ENCODE data around the gene ACTG2.
"Not testable (repeated sequence)": the region's sequence is repeated elsewhere in the genome, so short reads cannot be mapped to it uniquely, and the experiment has no call there.

Gene ACTG2

DNA sequence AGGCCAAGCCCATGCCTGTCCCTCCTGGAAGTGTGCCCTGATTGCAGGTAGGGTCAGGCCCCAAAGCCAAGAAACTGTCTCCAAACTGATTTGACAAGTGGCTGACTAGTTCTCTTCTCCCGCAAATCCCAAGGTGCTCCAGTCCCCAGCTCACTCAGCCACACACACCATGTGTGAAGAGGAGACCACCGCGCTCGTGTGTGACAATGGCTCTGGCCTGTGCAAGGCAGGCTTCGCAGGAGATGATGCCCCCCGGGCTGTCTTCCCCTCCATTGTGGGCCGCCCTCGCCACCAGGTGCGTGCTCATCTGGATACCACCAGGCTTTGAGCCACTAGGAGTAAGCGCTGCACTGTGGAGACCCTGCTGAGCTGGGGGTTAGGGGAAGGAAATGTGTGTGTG lies 8.3 kb downstream of the ACTG2 start:
- Mint-ChIP-seq H3K4me3 (no peak overlapping the region), H3K4me1 (ENCODE audit: low read depth) (peaks cover 19% of the 10 kb centered on the region), H3K9me3 (ENCODE audit: low read depth) (no peaks in the 10 kb centered on the region), H3K27me3 (no peaks in the 10 kb centered on the region), H3K36me3 (no peaks in the 10 kb centered on the region), H3K27ac (no peak overlapping the region)

DNA sequence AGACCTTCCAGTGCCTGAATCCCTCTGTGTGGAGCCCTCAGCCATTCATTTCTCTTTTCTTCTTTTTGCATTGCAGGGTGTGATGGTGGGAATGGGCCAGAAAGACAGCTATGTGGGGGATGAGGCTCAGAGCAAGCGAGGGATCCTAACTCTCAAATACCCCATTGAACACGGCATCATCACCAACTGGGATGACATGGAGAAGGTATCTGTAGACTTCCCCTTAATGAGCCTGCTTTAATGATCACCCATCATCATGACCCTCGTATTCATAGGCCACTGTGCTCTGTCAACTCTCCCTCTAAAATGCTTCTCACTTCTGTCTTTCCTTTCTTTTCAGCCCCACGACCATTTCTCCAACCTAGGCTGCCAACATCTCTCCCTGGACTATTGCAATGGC lies 9.5 kb downstream of the ACTG2 start:
- Mint-ChIP-seq H3K4me3 (no peak overlapping the region), H3K36me3 (no peaks in the 10 kb centered on the region), H3K27ac (no peak overlapping the region), H3K4me1 (ENCODE audit: low read depth) (peaks cover 8% of the 10 kb centered on the region), H3K9me3 (ENCODE audit: low read depth) (no peaks in the 10 kb centered on the region), H3K27me3 (no peaks in the 10 kb centered on the region)

DNA sequence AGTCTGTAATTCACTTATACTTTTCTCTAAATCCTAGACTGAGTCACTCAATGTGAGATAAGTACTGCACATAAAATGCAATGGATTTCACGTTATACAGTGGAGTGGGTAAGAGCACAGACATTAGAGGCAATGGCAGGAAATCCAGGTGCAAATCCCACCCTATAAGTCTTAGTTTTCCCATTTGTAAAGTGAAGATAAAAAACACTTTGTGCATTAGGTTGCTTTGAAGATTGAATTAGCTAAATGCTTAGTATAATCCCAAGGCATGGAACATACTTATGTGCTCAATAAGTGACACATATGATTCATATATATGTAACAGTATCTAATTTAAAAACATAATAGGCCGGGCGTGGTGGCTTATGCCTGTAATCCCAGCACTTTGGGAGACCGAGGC lies 10.5 kb downstream of the ACTG2 start:
- H3K9me3 Mint-ChIP-seq (ENCODE audit: low read depth): no peaks in the 10 kb centered on the region
- H3K4me3 Mint-ChIP-seq: no peak overlapping the region
- H3K27ac Mint-ChIP-seq: no peak overlapping the region
- H3K4me1 Mint-ChIP-seq (ENCODE audit: low read depth): peaks cover 7% of the 10 kb centered on the region
- no peaks in the 10 kb centered on the region for H3K36me3 Mint-ChIP-seq
- no peaks in the 10 kb centered on the region for H3K27me3 Mint-ChIP-seq

DNA sequence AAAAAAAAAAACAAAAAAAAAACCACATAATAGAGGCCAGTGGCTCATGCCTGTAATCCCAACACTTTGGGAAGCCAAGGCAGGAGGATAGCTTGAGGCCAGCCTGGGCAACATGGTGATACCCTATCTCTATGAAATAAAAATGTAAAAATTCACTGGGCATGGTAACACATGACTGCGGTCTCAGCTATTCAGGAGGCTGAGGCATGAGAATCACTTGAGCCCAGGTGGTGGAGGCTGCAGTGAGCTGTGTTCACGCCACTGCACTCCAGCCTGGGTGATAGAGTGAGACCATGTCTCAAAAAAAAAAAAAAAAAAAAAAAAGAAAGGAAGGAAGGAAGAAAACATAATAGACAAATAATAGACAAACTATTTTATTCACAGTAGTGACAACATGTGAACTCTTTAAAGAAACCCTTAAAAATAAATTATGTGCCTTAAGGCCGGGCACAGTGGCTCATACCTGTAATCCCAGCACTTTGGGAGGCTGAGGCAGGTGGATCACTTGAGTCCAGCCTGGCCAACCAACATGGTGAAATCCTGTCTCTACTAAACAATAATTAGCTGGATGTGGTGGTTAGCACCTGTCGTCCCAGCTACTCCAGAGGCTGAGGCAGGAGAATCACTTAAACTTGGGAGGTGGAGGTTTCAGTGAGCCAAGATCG lies 11.3 kb downstream of the ACTG2 start:
- peaks cover 10% of the 10 kb centered on the region for H3K4me1 Mint-ChIP-seq (ENCODE audit: low read depth)
- H3K9me3 Mint-ChIP-seq (ENCODE audit: low read depth); H3K27me3 Mint-ChIP-seq; H3K4me3 Mint-ChIP-seq; H3K27ac Mint-ChIP-seq; H3K36me3 Mint-ChIP-seq: not testable (repeated sequence)

DNA sequence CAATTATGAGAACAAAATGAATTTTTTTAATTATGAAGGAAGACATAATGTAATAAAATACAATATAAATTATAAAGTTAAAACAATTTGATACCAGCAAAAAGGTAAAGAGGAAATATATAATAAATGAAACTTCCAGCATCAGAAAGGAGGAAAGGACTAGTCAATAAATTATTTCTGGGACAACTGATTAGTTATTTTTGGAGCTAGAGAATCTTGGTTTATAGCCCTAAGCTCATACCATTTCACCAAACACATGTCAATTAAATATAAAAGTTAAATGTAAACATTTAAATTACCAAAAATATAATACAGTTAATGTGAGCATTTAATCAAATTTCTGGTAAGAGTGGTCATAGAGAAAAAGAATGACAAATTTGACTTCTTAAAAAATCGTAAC lies 12.1 kb downstream of the ACTG2 start:
- Mint-ChIP-seq H3K4me3 (no peak overlapping the region), H3K9me3 (ENCODE audit: low read depth) (no peaks in the 10 kb centered on the region), H3K27ac (no peak overlapping the region), H3K4me1 (ENCODE audit: low read depth) (peaks cover 10% of the 10 kb centered on the region), H3K36me3 (no peaks in the 10 kb centered on the region), H3K27me3 (no peaks in the 10 kb centered on the region)

DNA sequence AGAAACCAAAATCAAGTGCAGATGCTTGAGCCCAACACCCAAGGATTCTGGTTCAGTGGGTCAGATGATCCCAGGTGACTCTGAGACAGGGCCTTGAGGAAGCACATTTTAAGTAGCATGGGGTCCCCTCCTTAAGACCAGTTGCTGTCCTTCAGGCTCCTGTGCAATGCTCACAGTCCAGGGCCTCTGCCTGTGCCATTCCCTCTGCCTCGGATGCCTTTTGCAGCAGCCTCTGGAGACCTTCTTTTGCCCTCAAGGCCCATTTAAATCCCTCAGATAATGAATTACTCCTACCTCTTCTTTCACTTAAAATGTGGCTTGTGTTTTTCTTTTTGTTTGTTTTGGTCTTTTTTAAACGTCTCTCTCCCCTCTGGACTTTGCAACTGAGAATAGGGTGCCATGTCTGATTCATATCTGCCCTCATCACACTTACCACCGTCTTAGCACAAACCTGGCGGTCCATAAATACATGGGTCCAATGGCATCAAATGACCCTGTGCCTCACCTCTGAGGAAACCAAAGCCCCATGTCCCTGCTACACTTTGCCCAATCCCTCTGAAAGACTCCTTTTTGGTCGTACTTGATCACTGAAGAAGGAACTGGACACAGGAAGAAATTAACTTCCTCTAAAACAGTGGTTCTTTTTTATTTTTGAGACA lies 14.2 kb downstream of the ACTG2 start:
- H3K4me3 Mint-ChIP-seq: no peak overlapping the region
- no peaks in the 10 kb centered on the region for H3K36me3 Mint-ChIP-seq
- no peak overlapping the region for H3K27ac Mint-ChIP-seq

DNA sequence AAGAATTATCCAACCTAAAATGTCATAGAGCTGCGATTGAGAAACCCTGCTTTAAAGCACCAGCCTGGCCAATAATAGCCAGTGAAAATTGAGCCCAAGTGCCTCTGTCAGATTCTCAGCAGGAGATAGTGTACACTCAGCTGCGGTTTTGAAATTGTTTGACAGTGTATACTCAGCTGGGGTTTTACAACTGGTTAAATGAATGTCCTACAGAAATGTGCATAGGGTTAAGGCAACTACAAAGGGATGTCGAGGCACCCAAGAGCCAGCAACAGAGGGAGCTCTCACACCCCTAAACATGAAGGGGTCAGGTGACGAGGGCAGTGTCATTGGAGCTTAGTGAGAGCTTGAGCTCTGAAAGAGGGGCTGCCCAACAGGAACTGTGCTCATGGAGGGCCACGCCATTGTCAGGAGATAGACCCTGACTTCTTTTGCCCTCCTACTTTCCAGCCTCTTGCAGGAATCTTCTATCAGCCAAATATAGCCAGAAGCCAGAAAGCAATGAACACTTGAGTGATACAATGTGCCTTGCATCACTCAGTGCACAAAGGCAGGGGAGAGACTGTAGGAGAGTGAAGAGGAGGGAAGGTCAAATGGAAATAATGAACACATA lies 15.1 kb downstream of the ACTG2 start:
- Mint-ChIP-seq H3K27me3 (no peaks in the 10 kb centered on the region), H3K27ac (no peak overlapping the region), H3K9me3 (ENCODE audit: low read depth) (no peaks in the 10 kb centered on the region), H3K4me3 (no peak overlapping the region), H3K4me1 (ENCODE audit: low read depth) (peaks cover 9% of the 10 kb centered on the region), H3K36me3 (no peaks in the 10 kb centered on the region)

More for the DNA sequence above, 14.2 kb downstream of the ACTG2 start:
- peaks cover 10% of the 10 kb centered on the region for H3K4me1 Mint-ChIP-seq (ENCODE audit: low read depth)
- H3K9me3 Mint-ChIP-seq (ENCODE audit: low read depth): no peaks in the 10 kb centered on the region
- no peaks in the 10 kb centered on the region for H3K27me3 Mint-ChIP-seq

DNA sequence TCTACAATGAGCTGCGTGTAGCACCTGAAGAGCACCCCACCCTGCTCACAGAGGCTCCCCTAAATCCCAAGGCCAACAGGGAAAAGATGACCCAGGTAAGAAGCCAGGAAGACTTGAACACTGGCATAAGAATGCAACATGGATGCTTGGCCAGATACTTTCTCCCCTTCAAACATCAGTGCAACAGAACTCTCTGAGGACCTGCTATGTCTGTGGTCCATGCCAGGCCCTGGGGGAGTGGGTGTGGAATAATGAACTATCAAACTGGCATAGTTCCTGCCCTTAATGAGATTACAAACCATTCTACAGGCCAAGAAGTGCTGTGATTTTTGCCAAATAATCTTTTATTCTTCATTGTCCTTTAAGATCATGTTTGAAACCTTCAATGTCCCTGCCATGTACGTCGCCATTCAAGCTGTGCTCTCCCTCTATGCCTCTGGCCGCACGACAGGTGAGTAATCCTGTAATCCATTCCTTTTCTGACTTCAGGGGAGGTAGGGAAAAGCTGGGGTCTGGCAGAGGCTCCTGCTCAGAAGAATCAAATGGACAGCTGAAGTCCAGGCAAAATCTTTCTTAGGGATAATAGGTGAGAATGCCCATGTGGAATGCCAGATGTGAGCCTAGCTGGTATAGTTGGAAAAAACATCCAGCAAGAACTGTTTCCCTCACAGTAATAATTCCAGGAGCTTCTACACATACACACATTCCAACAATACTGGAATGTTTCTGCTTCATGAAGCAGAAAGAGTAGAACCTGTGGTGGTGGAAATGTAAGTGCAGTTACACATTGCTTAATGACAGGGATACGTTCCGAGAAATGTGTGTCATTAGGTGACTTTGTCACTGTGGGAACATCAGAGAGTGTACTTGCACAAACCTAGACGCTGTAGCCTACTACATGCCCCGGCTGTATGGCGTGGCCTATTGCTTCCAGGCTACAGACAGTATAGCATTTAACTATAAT lies 16.2 kb downstream of the ACTG2 start:
- H3K27me3 Mint-ChIP-seq: no peaks in the 10 kb centered on the region
- no peak overlapping the region for H3K27ac Mint-ChIP-seq
- no peak overlapping the region for H3K4me3 Mint-ChIP-seq

DNA sequence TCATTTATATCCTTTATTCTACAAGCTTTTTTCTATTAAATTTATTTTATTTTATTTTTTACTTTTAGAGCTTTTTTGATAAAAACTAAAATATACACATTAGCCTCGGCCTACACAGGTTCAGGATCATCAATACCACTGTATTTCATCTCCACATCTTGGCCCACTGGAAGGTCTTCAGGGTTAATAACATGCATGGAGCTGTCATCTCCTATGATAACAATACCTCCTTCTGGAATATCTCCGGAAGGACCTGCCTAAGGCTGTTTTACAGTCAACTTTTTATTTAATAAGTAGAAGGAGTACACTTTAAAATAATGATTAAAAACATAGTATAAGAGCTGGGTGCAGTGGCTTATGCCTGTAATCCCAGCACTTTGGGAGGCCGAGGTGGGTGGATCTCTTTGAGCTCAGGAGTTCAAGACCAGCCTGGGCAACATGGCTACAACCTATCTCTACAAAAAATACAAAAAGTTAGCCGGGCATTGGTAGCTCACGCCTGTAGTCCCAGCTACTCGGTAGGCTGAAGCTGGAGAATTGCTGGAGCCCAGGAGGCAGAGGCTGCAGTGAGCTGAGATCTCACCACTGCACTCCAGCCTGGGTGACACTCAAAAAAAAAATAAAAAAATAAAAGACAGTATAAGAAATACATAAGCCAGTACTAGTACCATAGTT lies 18.2 kb downstream of the ACTG2 start:
- no peak overlapping the region for H3K27ac Mint-ChIP-seq
- no peak overlapping the region for H3K4me3 Mint-ChIP-seq
- peaks cover 9% of the 10 kb centered on the region for H3K4me1 Mint-ChIP-seq (ENCODE audit: low read depth)
- H3K9me3 Mint-ChIP-seq (ENCODE audit: low read depth): no peaks in the 10 kb centered on the region
- no peaks in the 10 kb centered on the region for H3K27me3 Mint-ChIP-seq
- H3K36me3 Mint-ChIP-seq: no peaks in the 10 kb centered on the region

More for the DNA sequence above, 16.2 kb downstream of the ACTG2 start:
- Mint-ChIP-seq H3K4me1 (ENCODE audit: low read depth) (peaks cover 9% of the 10 kb centered on the region), H3K36me3 (no peaks in the 10 kb centered on the region), H3K9me3 (ENCODE audit: low read depth) (no peaks in the 10 kb centered on the region)

DNA sequence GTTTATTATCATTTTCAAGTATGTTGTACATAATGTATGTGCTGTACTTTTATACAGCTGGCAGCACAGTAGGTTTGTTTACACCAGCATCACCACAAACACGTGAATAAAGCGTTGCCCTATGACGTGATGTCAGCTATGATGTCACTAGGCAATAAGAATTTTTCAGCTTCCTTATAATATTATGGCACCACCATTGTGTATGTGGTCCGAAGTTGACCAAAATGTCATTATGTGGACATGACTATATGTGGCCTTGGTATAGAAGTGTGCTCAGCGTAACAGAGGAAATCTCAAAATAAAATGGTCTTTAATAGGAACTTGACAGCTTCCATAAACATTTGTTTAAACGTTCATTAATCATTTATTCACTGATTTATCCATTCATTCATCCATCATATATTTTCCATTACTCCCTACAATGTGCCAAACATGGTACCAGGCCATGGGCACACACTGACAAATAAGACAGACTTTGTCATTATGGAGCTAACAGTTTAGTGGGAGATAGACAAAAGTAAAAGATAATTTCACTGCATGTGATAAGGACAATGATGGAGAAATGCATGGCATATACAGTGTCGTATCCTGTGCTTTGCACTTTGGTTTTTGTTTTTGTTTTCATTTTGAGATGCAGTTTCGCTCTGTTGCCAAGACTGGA lies 18.9 kb downstream of the ACTG2 start:
- Mint-ChIP-seq H3K36me3 (no peaks in the 10 kb centered on the region), H3K27me3 (no peaks in the 10 kb centered on the region)

DNA sequence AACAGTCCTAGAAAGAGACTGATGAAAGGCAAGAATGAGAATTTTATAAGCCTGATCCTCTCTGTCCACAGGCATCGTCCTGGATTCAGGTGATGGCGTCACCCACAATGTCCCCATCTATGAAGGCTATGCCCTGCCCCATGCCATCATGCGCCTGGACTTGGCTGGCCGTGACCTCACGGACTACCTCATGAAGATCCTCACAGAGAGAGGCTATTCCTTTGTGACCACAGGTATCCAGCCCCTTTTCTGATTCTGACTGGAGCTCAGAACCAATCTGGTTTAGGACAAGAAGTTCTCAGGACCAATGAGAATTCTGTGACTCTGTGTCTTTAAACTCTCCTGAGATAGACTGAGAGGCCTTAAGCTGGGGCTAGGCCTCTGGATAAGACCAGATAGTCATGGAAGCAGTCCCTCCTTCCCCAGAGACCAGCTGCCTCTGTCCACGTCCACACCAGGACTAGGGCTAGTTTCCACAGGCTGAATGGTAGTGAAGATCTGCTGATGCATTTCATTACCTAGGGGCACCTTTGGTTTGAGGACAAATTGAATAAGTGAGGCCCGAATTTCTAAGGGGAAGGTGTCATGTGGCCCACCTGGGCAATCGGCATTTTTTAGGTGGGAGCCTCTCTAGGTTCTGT lies 20.7 kb downstream of the ACTG2 start:
- Mint-ChIP-seq H3K4me1 (ENCODE audit: low read depth) (peaks cover under 1% of the 10 kb centered on the region), H3K9me3 (ENCODE audit: low read depth) (no peaks in the 10 kb centered on the region), H3K27ac (no peak overlapping the region), H3K36me3 (no peaks in the 10 kb centered on the region), H3K4me3 (no peak overlapping the region), H3K27me3 (no peaks in the 10 kb centered on the region)

More for the DNA sequence above, 18.9 kb downstream of the ACTG2 start:
- Mint-ChIP-seq H3K9me3 (ENCODE audit: low read depth) (no peaks in the 10 kb centered on the region), H3K4me3 (no peak overlapping the region), H3K4me1 (ENCODE audit: low read depth) (peaks cover 9% of the 10 kb centered on the region), H3K27ac (no peak overlapping the region)

DNA sequence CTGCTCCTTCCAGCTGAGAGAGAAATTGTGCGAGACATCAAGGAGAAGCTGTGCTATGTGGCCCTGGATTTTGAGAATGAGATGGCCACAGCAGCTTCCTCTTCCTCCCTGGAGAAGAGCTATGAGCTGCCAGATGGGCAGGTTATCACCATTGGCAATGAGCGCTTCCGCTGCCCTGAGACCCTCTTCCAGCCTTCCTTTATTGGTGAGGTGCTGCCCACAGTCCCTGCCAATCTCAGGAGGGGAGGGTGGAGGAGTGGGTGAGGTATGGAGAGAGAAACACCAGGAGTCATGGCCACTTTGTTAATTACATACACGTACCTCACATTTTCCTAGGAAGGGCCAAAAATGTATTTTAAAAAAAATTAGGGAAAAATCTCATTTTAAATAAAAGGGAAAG lies 21.9 kb downstream of the ACTG2 start:
- no peak overlapping the region for H3K4me3 Mint-ChIP-seq
- no peak overlapping the region for H3K27ac Mint-ChIP-seq
- no peaks in the 10 kb centered on the region for H3K9me3 Mint-ChIP-seq (ENCODE audit: low read depth)
- H3K4me1 Mint-ChIP-seq (ENCODE audit: low read depth): no peaks in the 10 kb centered on the region
- H3K36me3 Mint-ChIP-seq: no peaks in the 10 kb centered on the region
- H3K27me3 Mint-ChIP-seq: no peaks in the 10 kb centered on the region

DNA sequence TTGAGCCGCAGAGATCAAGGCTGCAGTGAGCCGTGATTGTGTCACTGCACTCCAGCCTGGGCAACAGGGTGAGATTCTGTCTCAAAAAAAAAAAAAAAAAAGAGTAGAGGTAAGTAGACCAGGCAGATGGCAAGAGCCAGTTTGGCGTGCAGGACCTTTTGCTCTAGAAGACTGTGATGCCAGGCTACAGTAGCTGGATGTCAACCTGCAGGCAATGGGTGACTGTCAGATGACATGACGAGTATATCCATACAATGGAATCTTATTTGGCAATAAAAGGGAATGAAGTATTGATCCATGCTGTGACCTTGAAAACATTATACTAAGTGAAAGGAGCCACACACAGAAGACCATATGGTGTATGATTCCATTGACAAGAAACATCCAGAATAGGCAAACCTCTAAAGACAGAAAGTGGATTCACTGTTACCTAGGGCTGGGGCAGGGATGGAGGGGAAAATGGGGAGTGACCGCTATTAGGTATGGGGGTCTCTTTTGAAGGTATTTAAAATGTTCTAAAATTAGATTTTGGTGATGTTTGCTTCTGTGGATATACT lies 22.7 kb downstream of the ACTG2 start:
- H3K36me3 Mint-ChIP-seq: no peaks in the 10 kb centered on the region

More for the DNA sequence above, 22.7 kb downstream of the ACTG2 start:
- Mint-ChIP-seq H3K4me3 (no peak overlapping the region), H3K27ac (no peak overlapping the region), H3K27me3 (no peaks in the 10 kb centered on the region), H3K9me3 (ENCODE audit: low read depth) (no peaks in the 10 kb centered on the region), H3K4me1 (ENCODE audit: low read depth) (no peaks in the 10 kb centered on the region)

Data from activated naive CD8-positive, alpha-beta T cell (primary cell).